GM19035 (cell line): Measurements from ENCODE around the gene FRG2C.
"Not testable (repeated sequence)": the region's sequence is repeated elsewhere in the genome, so short reads cannot be mapped to it uniquely, and the experiment has no call there.

Source experiments
- ATAC-seq: cut with Tn5 transposase; IDR thresholded peaks from one replicate; pipeline ENCODE4 v1.9.1; 2021; ENCODE audit not compliant: unreplicated experiment

Gene FRG2C

GRCh38 chr3:75669348-75670297 is 5.5 kb downstream of the FRG2C start:
- ATAC-seq, result not testable (repeated sequence)

- not testable (repeated sequence) for ATAC-seq
Observed at GRCh38 chr3:75670298-75671286, 6.5 kb downstream of the FRG2C start.

DNA sequence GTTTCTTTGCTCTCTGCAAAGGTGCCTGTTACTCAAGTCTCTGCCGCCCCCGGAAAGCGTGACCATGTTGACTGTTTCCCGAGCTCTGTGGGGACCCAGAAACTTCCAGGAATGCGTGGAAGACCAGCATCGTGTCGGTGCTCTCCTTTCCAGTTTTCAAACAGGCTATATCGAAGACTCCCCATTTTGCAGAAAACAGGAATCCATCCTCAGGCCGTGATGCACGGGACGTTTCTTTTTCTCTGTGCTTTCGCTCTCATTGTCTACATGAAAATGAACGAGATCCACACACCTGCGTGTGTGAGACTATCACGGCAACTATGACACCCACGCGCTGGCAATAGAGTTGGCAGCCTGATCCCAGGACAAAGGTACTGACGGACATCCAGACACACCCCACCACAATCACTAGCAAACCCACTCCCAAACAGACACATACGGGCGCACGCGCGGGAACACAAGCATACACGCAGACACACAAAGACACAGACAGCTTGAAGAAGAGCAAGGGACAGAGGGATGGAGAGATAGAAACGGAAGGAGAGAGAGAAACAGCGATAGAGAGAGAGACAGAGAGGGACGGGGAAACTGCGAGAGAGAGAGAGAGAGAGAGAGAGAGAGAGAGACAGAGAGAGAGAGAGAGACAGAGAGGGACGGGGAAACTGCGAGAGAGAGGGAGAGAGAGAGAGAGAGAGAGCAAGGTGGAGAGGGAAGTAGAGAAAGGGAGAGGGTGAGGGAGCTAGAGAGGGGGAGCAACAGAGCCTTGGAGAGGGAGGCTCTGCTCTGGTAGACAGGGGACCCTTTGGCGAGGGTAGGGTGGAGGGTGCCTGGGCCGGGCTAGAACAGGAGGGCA is 7.4 kb downstream of the FRG2C start:
- not testable (repeated sequence) for ATAC-seq

- ATAC-seq, result not testable (repeated sequence)
Observed at GRCh38 chr3:75672140-75672775, 8.1 kb downstream of the FRG2C start.

DNA sequence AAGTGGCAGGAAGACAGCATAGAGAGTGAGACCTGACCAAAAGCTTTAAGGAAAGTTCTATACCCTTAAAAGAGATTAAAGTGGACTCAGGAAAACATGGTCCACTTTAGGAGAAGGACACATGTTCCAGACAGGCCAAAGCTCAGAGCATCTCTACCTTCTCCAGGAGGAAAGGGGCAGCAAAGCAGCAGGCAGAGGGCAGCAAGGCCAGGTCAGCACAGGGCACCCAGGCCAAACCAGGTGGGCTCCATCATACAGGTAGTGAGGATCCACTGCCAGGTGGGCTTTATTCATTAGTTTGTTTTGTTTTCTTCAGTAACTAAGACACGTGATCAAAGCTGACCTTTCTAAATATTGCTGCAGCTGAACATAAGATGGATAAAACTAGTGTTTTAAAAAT is 19.8 kb downstream of the FRG2C start:
- ATAC-seq, result not testable (repeated sequence)

DNA sequence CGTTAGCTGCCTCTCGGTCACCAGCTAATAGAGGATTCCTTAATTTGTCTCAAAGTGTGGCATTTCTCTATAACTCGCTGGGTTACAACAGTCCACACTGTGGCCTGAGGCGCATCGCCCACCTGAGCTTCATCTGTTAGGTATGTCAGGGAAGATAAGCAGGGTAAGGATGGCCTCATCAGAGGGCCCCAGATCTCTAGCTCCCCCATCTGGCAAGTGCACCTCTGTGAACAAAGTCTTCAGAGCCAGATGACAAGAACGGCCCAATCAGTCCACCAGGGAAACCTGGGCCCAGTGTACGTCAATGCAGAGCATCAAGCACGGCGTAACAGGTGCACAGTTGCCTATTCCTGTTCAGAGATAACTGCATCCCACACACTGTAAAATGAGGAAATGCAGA is 23.2 kb downstream of the FRG2C start:
- ATAC-seq, result no peak

DNA sequence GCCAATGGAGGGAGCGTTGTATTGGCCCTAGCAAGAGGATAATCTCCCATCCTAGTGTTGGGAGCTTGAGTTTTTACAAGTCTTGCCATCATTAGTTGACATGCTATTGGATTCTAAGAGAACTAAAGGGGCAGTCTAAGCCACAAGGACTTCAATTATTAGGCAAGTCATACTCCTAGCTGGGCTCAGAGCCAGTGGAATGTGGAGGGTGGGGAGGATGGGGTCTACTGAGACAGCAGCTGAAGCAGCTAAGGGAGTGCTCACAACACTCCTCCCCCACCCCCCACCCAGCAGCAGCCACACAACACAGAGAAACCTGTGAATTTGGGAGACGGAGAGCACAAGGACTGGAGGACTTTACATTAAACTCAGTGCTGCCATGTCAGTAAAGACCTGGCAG is 27.9 kb downstream of the FRG2C start:
- no peak for ATAC-seq
